GM13976 (cell line): ENCODE data around the gene OR2G2.

Experiments
- DNase-seq: peaks from one replicate; pipeline ENCODE4 v3.0.0; 2012; ENCODE audit warnings: low spot score
- CTCF ChIP-seq: IDR thresholded peaks from 2 replicates; pipeline ENCODE4 v1.5.1; 2012; ENCODE audit warnings: borderline replicate concordance, mild to moderate bottlenecking; ENCODE audit not compliant: insufficient read depth; ENCODE audit errors: extremely low read depth, missing control alignments, control extremely low read depth
- in situ Hi-C: fragments of 300-500 bp; cut with MboI; formaldehyde crosslinking; loops from one replicate; pipeline ENCODE4 v1.12.0; 2022; ENCODE audit warnings: low sequenced_read_pairs, mixed read lengths, inconsistent platforms; ENCODE audit not compliant: unreplicated experiment

The OR2G2 gene

GRCh38 chr1:247638781-247639180 is 50.6 kb downstream of the OR2G2 start:
- in situ Hi-C loops = no loop called here
- DNase-seq = no peak
- TF ChIP-seq CTCF = no peak
